Activated T-cell treated with anti-CD3 and anti-CD28 coated beads for 48 hours (primary cell): ENCODE results near the gene ZBTB7C.
"Not testable (repeated sequence)": the region's sequence is repeated elsewhere in the genome, so short reads cannot be mapped to it uniquely, and the experiment has no call there.

Experiments
- DNase-seq: peaks from one replicate; pipeline ENCODE4 v3.0.0-alpha.2; 2020; ENCODE audit warnings: low read depth

Gene ZBTB7C

DNA sequence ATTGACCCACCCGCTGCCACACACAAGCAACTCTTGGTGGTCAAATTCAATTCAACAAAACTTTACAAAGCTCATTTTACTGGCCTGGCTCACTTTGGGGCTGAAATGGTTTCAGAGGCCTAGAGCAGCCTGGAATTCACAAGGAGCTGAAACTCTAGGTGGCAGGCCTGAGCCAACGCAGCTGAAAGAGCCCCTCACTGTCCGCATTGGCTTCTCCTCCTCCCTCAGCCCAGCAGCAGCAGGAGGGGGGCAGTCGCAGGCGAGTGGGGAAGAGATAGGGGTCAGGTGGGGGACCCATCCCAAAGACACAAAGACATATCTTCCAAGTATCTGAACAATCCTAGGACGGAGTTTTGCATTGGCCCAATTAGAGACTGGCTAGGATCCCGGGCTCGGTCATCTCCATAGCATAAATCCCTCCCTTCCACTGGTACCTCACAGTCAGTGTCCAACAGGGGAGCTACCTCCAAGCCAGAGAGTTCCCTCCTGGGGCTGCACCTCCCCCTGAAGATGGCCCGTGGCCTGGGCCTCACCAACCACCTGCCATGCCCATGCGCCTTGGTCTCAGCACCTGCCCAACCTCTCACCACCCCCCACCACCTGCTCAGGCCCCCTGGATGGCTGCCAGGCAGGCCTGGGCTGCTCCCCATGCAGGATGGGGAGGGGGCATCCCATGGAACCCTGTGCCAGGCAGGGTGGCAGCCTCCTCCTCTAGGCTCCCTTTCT, 113.4 kb downstream of the ZBTB7C start:
- DNase-seq: no peak

GRCh38 chr18:48294899-48295585, 114.1 kb downstream of the ZBTB7C start:
- DNase-seq: no peak

GRCh38 chr18:48293954-48294898, 115.0 kb downstream of the ZBTB7C start:
- no peak for DNase-seq

DNA sequence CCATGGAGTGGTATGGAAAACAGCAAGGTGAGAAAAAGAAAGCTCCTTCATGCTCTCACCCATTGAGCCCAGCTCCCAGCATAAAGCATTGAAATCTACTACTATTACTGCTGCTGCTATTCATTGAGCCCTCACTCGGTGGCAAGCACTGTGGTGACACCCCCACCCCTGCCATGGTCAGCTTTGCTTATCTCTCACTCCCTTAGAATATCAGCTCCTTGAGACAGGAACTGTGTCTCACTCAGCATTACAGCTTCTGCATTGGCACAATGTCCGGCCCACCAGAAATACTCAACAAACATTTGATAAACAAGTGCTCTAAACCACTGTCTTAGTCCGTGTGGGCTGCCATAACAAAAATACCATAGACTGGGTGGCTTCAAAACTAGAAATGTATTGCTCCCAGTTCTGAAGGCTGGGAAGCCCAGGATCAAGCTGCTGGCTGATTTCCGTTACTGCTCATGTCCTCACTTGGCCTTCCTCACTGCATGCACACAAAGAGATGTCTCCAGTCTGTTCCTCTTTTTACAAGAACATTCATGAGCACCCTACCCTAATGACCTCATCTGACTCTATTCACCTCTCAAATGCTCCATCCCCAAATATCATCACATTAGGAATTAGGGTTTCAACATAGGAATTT, 116.3 kb downstream of the ZBTB7C start:
- no peak for DNase-seq

DNA sequence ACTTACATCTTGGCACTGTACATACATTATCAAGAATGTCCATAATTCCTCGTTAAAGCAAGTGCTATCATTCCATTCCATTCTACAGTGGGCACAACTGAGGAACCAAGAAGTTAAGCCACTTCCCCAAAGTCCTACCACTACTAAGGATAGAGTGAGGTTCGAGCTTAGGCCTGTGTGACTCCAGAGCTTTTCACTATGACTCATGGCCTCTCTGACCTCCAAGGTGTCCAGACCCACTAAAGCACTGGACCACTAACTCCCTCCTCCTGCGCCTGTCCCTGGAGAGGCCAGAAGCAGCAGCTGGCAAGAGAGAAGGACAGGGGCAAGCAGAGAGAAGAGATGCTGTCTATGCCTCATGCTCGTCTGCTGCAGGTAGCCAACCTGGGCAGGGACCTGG, 117.0 kb downstream of the ZBTB7C start:
- no peak for DNase-seq

DNA sequence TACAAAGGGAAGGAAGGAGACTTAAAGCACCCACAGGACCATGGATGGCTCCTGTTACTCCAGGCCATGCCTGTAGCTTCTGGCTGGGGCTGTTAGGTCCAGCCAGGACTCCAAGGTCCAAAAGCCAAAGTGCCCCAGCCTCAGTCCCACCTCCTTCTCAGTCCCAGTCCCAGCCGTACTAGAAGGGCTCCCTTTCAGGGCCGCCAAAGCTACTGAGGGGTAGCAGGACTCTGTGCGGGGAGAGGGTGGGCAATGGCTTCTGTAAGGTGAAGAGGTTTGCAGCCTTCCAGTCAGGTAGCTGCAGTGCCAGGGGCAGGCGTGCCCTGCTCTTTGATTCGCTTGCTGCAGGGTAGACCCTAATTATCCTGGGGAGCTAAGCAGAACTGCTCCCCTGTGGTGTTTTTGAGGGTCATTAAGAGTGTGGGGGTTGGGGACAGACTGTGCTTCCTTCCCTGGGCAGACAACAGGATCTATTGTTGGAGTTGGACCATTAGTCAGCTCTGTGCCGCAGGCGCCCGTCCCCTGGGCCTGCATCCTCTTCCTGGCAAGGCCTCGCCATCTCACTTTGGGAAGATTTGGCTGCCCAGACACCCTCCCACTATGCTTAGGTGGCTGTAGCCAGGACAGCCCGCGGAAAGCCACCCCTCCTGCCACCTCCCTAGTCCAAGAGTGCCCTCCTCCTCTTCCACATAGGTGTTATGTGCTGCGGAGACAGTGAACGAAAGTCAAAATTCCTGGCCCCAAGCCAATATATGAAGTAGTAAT, 118.8 kb downstream of the ZBTB7C start:
- no peak for DNase-seq

DNA sequence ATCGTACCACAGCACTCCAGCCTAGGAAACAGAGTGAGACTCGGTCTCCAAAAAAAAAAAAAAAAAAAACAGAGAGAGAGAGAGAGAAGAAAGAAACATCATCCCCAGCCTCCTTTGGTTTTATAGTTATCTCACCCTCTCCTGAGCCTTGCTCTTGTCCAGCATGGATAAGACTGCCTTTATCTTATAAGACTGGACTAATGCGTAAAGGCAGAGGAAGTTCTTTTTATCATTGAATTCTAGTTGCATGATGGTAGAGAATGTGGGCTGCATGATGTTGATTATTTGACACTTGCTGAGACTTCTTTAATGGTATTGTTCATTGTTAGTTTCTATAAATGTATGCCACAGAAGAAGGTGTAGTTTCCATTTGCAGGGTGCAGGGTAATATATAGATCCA, 124.4 kb downstream of the ZBTB7C start:
- no peak for DNase-seq

GRCh38 chr18:48284011-48284410, 125.2 kb downstream of the ZBTB7C start:
- not testable (repeated sequence) for DNase-seq

DNA sequence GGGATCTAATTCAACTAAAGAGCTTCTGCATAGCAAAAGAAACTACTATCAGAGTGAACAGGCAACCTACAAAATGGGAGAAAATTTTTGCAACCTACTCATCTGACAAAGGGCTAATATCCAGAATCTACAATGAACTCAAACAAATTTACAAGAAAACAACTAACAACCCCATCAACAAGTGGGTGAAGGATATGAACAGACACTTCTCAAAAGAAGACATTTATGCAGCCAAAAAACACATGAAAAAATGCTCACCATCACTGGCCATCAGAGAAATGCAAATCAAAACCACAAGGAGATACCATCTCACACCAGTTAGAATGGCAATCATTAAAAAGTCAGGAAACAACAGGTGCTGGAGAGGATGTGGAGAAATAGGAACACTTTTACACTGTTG, 127.7 kb downstream of the ZBTB7C start:
- not testable (repeated sequence) for DNase-seq

GRCh38 chr18:48279312-48279711, 129.9 kb downstream of the ZBTB7C start:
- no peak for DNase-seq

- DNase-seq: no peak
Measured at GRCh38 chr18:48278081-48278480, 131.1 kb downstream of the ZBTB7C start.

DNA sequence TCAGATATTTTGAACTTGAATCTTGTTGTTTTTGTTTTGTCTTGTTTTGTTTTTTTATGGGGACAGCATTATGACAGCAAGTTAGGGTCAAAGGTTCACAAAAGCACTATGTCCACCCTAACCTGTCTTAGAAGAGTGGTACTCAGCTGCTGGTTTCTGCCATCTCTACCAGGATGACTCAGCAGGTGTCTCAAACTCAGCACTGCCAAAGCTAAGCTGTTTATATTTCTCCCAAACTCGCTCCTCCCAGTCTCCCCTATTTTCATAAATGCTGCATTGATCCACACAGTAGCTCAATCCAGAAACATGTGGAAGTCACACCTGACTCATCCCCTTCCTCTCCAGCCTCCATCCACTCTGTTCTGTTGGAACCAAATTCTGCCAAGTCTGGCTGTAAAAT, 134.9 kb downstream of the ZBTB7C start:
- no peak for DNase-seq

DNA sequence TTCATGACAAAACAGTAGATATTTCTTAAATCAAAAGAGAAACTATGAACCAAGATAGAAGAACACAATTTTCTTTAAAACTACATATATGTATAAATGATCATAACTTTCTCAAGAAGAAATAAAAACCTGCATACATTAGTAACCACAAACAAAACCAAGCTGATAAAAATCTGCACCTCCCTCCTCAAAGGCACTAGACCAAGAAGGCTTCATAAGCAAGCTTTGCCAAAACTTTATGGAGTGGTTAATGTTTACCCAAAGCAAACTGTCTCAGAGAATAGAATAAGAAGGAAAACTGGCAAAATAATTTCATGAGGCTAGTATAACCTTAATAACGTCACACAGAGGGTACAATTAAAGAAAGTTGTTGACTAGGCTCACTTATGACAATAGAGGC, 138.3 kb downstream of the ZBTB7C start:
- DNase-seq: no peak

DNA sequence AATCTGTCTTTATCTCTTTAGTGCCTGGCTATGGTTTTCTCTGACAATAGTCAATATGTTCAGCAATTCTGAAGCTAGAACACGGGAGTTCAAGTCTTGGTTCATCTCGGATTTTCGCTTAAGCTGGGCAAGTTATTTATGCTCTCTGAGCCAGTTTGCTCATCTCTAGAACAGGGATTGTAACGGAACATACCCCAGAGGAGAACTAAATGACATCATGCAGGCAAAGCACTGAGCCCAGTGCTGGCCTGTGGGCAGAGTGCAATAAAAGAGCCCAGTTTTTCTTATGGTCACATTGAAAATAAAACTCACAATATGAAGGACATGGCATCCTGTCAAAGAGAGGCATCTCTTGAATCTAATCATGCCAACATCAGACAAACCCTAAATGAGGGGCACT, 143.9 kb downstream of the ZBTB7C start:
- DNase-seq: no peak

- no peak for DNase-seq
Measured at GRCh38 chr18:48263914-48264902, 145.0 kb downstream of the ZBTB7C start.

- no peak for DNase-seq
Measured at GRCh38 chr18:48263192-48263853, 145.9 kb downstream of the ZBTB7C start.

- DNase-seq: no peak
Measured at GRCh38 chr18:48260237-48260636, 148.9 kb downstream of the ZBTB7C start.

DNA sequence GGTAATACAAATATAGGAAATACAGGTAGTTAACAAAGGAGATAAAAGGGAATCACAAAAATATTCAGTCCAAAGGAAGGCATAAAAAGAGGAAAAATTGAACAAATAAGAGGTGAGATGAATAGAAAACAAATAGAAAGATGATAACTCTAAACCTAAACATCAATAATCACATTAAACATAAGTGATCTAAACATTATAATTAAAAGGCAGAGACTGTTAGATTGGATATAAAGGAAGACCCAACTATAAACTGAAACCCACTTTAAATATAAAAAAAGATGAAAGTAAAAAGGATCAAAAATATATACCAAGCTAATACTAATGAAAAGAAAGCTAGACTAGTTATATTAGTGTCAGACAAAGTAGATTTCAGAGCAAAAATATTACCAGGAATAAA, 152.3 kb downstream of the ZBTB7C start:
- DNase-seq: no peak

- DNase-seq: no peak
Measured at GRCh38 chr18:48254077-48254602, 155.0 kb downstream of the ZBTB7C start.
